Measurements from ENCODE around the gene PBX1.

DNA sequence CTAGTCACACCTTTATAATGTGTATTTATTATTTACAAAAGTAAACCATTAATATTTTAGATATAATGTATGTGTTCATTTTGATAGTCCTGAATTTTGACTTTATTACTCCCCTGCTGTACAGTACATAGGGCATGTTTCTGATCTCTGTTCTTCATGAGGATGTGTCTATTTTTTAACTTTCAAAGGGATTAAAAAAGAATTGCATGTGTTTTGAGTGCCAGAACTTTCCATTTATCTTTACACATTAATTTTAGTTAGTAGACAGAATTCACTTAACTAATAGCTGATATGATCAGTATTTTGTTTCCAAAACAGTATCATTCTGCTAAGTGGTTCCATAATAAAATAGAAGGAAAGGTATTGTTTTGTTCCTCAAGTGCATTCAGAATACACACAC lies 3.1 kb downstream of the PBX1 start:
- TF ChIP-seq EZH2phosphoT487 (IDR thresholded peaks at IDR 0.05; ENCODE audit: insufficient read depth, low read depth) (0 out of 2 replicates have a peak, but pooled peaks have one; percentile 30), EZH2 (IDR thresholded peaks at IDR 0.05; ENCODE audit: insufficient read depth, poor library complexity, severe bottlenecking) (no peak)
